Activated naive CD4-positive, alpha-beta T cell treated with anti-CD3 and anti-CD28 coated beads, Interleukin-2, amount 10 ng/mL, durations not matched to agents 7 days and 5 days (primary cell): ENCODE data around the gene TAS2R42.

ENCODE experiments used
- CTCF ChIA-PET: fragments of 350-600 bp; sonication (Branson Sonifier 250); formaldehyde crosslinking; loops from one replicate; lab custom pipeline; 2021; ENCODE audit warnings: antibody characterized with exemption; lab: Charles Lee
- DNase-seq: peaks from one replicate; pipeline ENCODE4 v3.0.0-alpha.2; 2020
- H3K27ac Mint-ChIP-seq: one replicate; pipeline ENCODE4 v1.8.0; 2021; ENCODE audit warnings: mild to moderate bottlenecking, moderate library complexity, mixed read lengths
- H3K27me3 Mint-ChIP-seq: one replicate; pipeline ENCODE4 v1.8.0; 2021; ENCODE audit warnings: mild to moderate bottlenecking, mixed read lengths
- H3K36me3 Mint-ChIP-seq: one replicate; pipeline ENCODE4 v1.8.0; 2021; ENCODE audit warnings: mixed read lengths
- H3K4me1 Mint-ChIP-seq: one replicate; pipeline ENCODE4 v1.8.0; 2021; ENCODE audit warnings: mixed read lengths
- H3K4me3 Mint-ChIP-seq: one replicate; pipeline ENCODE4 v1.8.0; 2021; ENCODE audit warnings: mild to moderate bottlenecking, moderate library complexity, mixed read lengths
- H3K9me3 Mint-ChIP-seq: one replicate; pipeline ENCODE4 v1.8.0; 2021; ENCODE audit warnings: mixed read lengths

The TAS2R42 gene

GRCh38 chr12:11170810-11171144, 16.0 kb downstream of the TAS2R42 start:
- CTCF ChIA-PET, result interaction anchor here (0.8 to 1.9 kb wide), 2 partner anchors 7 to 421 kb away, joined by 3 to 5 read pairs; no protein-coding TSS in a partner anchor
- Mint-ChIP-seq H3K27me3 (no peaks in the 10 kb centered on the region), H3K4me1 (peaks cover 57% of the 10 kb centered on the region), H3K27ac (peak overlapping the region; percentile 99), H3K4me3 (peak overlapping the region; percentile 98), H3K9me3 (no peaks in the 10 kb centered on the region), H3K36me3 (peaks cover 55% of the 10 kb centered on the region)
- DNase-seq, result no peak

GRCh38 chr12:11166300-11166699, 20.4 kb downstream of the TAS2R42 start:
- CTCF ChIA-PET, result no interaction called here
- Mint-ChIP-seq H3K4me3 (no peak overlapping the region), H3K27me3 (no peaks in the 10 kb centered on the region), H3K36me3 (peaks cover 55% of the 10 kb centered on the region), H3K27ac (no peak overlapping the region), H3K9me3 (no peaks in the 10 kb centered on the region), H3K4me1 (peaks cover 32% of the 10 kb centered on the region)
- DNase-seq, result no peak

GRCh38 chr12:11164384-11164783, 22.4 kb downstream of the TAS2R42 start:
- H3K4me3 Mint-ChIP-seq, result no peak overlapping the region
- peaks cover 60% of the 10 kb centered on the region for H3K36me3 Mint-ChIP-seq
- no peak overlapping the region for H3K27ac Mint-ChIP-seq
- no peaks in the 10 kb centered on the region for H3K27me3 Mint-ChIP-seq
- DNase-seq, result no peak
- no peaks in the 10 kb centered on the region for H3K9me3 Mint-ChIP-seq
- CTCF ChIA-PET, result no interaction called here
- H3K4me1 Mint-ChIP-seq, result peaks cover 22% of the 10 kb centered on the region

- Mint-ChIP-seq H3K27me3 (no peaks in the 10 kb centered on the region), H3K9me3 (no peaks in the 10 kb centered on the region), H3K4me3 (no peak overlapping the region), H3K27ac (no peak overlapping the region), H3K36me3 (peaks cover 55% of the 10 kb centered on the region), H3K4me1 (peaks cover 4% of the 10 kb centered on the region)
- no peak for DNase-seq
- CTCF ChIA-PET, result interaction anchor here (1.0 kb wide), 1 partner anchor 37 kb away, joined by 3 read pairs; no protein-coding TSS in a partner anchor
Observed at GRCh38 chr12:11162502-11162901, 24.2 kb downstream of the TAS2R42 start.

- Mint-ChIP-seq H3K9me3 (peaks cover 9% of the 10 kb centered on the region), H3K27ac (no peak overlapping the region), H3K4me3 (no peak overlapping the region), H3K36me3 (peaks cover 41% of the 10 kb centered on the region), H3K4me1 (no peaks in the 10 kb centered on the region), H3K27me3 (no peaks in the 10 kb centered on the region)
- CTCF ChIA-PET, result no interaction called here
- no peak for DNase-seq
Observed at GRCh38 chr12:11158885-11159444, 27.8 kb downstream of the TAS2R42 start.

GRCh38 chr12:11154400-11154925, 32.3 kb downstream of the TAS2R42 start:
- H3K4me3 Mint-ChIP-seq, result no peak overlapping the region

GRCh38 chr12:11152725-11153124, 34.0 kb downstream of the TAS2R42 start:
- H3K27ac Mint-ChIP-seq, result no peak overlapping the region
- H3K4me3 Mint-ChIP-seq, result no peak overlapping the region
- CTCF ChIA-PET, result no interaction called here
- no peaks in the 10 kb centered on the region for H3K27me3 Mint-ChIP-seq
- no peak for DNase-seq
- peaks cover 24% of the 10 kb centered on the region for H3K36me3 Mint-ChIP-seq
- H3K9me3 Mint-ChIP-seq, result peaks cover 15% of the 10 kb centered on the region
- H3K4me1 Mint-ChIP-seq, result no peaks in the 10 kb centered on the region

More at GRCh38 chr12:11154400-11154925, 32.3 kb downstream of the TAS2R42 start:
- Mint-ChIP-seq H3K27ac (no peak overlapping the region), H3K27me3 (no peaks in the 10 kb centered on the region), H3K36me3 (peaks cover 30% of the 10 kb centered on the region), H3K4me1 (no peaks in the 10 kb centered on the region), H3K9me3 (peaks cover 15% of the 10 kb centered on the region)
- no peak for DNase-seq
- CTCF ChIA-PET, result interaction anchor here (1.3 kb wide), 1 partner anchor 45 kb away, joined by 4 read pairs; no protein-coding TSS in a partner anchor

GRCh38 chr12:11150832-11151231, 35.9 kb downstream of the TAS2R42 start:
- Mint-ChIP-seq H3K36me3 (peaks cover 21% of the 10 kb centered on the region), H3K4me1 (no peaks in the 10 kb centered on the region), H3K9me3 (peaks cover 9% of the 10 kb centered on the region), H3K27me3 (no peaks in the 10 kb centered on the region), H3K4me3 (no peak overlapping the region), H3K27ac (no peak overlapping the region)
- no peak for DNase-seq
- CTCF ChIA-PET, result no interaction called here

- H3K9me3 Mint-ChIP-seq, result peaks cover 17% of the 10 kb centered on the region
- H3K27me3 Mint-ChIP-seq, result no peaks in the 10 kb centered on the region
- no peak overlapping the region for H3K27ac Mint-ChIP-seq
- CTCF ChIA-PET, result no interaction called here
- H3K4me1 Mint-ChIP-seq, result no peaks in the 10 kb centered on the region
- H3K36me3 Mint-ChIP-seq, result peaks cover 22% of the 10 kb centered on the region
- H3K4me3 Mint-ChIP-seq, result no peak overlapping the region
- DNase-seq, result no peak
Observed at GRCh38 chr12:11147420-11147819, 39.3 kb downstream of the TAS2R42 start.

GRCh38 chr12:11144297-11144696, 42.4 kb downstream of the TAS2R42 start:
- H3K27me3 Mint-ChIP-seq, result no peaks in the 10 kb centered on the region
- no peak overlapping the region for H3K4me3 Mint-ChIP-seq
- peaks cover 11% of the 10 kb centered on the region for H3K9me3 Mint-ChIP-seq
- H3K27ac Mint-ChIP-seq, result no peak overlapping the region
- CTCF ChIA-PET, result no interaction called here
- H3K4me1 Mint-ChIP-seq, result no peaks in the 10 kb centered on the region
- no peak for DNase-seq
- peaks cover 26% of the 10 kb centered on the region for H3K36me3 Mint-ChIP-seq

GRCh38 chr12:11143352-11143751, 43.4 kb downstream of the TAS2R42 start:
- H3K4me3 Mint-ChIP-seq, result no peak overlapping the region
- peaks cover 11% of the 10 kb centered on the region for H3K9me3 Mint-ChIP-seq
- H3K27ac Mint-ChIP-seq, result no peak overlapping the region

GRCh38 chr12:11136075-11136474, 50.7 kb downstream of the TAS2R42 start:
- no peaks in the 10 kb centered on the region for H3K27me3 Mint-ChIP-seq
- no peak for DNase-seq
- H3K36me3 Mint-ChIP-seq, result peaks cover 15% of the 10 kb centered on the region
- CTCF ChIA-PET, result no interaction called here
- no peaks in the 10 kb centered on the region for H3K4me1 Mint-ChIP-seq
- H3K9me3 Mint-ChIP-seq, result no peaks in the 10 kb centered on the region
- no peak overlapping the region for H3K4me3 Mint-ChIP-seq
- H3K27ac Mint-ChIP-seq, result no peak overlapping the region

More at GRCh38 chr12:11143352-11143751, 43.4 kb downstream of the TAS2R42 start:
- CTCF ChIA-PET, result no interaction called here
- Mint-ChIP-seq H3K27me3 (no peaks in the 10 kb centered on the region), H3K36me3 (peaks cover 24% of the 10 kb centered on the region), H3K4me1 (no peaks in the 10 kb centered on the region)
- no peak for DNase-seq
